Neural cell (in vitro differentiated cells): ENCODE data around the gene AMZ1. TPM values are rescaled to one million over a fixed set of nuclear protein-coding genes. Genes with fewer than 3 reads are reported as not detected.

ENCODE experiments used
- H2AFZ ChIP-seq: fragments of 200-600, 300-800 bp; sonication (generic), shearing (Covaris generic); 2 replicates; pipeline ENCODE4 v1.6.0; 2014; ENCODE audit warnings: low read depth, mild to moderate bottlenecking, antibody characterized with exemption, low read length, moderate library complexity
- H3F3A ChIP-seq: fragments of 200-600 bp; shearing (Covaris generic); 2 replicates; pipeline ENCODE4 v1.6.1; 2016; ENCODE audit warnings: mild to moderate bottlenecking, moderate library complexity, mixed read lengths, antibody characterized with exemption, low read length; ENCODE audit not compliant: insufficient read depth, poor library complexity, severe bottlenecking
- H3K27ac ChIP-seq: fragments of 200-600, 300-800 bp; sonication (generic), shearing (Covaris generic); 2 replicates; pipeline ENCODE4 v1.5.1; 2014; ENCODE audit warnings: mild to moderate bottlenecking, low read length, moderate library complexity
- H3K27me3 ChIP-seq: fragments of 300-800, 200-600 bp; sonication (generic), shearing (Covaris generic); 2 replicates; pipeline ENCODE4 v1.6.0; 2014; ENCODE audit warnings: mild to moderate bottlenecking, low read depth, low read length, moderate library complexity; ENCODE audit not compliant: insufficient read depth
- H3K36me3 ChIP-seq: fragments of 300-800, 200-600 bp; sonication (generic), shearing (Covaris generic); 2 replicates; pipeline ENCODE4 v1.5.1; 2014; ENCODE audit warnings: mild to moderate bottlenecking, antibody characterized with exemption, low read length, moderate library complexity; ENCODE audit not compliant: insufficient read depth
- H3K4me2 ChIP-seq: fragments of 300-800, 200-600 bp; sonication (generic), shearing (Covaris generic); 2 replicates; pipeline ENCODE4 v1.6.0; 2014; ENCODE audit warnings: mild to moderate bottlenecking, low read length
- H3K4me3 ChIP-seq: fragments of 300-800, 200-600 bp; sonication (generic), shearing (Covaris generic); 2 replicates; pipeline ENCODE4 v1.5.1; 2014; ENCODE audit warnings: mild to moderate bottlenecking, low read length, moderate library complexity
- H3K79me2 ChIP-seq: fragments of 200-600 bp; shearing (Covaris generic); replicated peaks from 2 replicates; pipeline ENCODE4 v1.6.0; 2014; ENCODE audit warnings: mild to moderate bottlenecking, low read length, moderate library complexity; ENCODE audit not compliant: insufficient read depth
- H3K9ac ChIP-seq: fragments of 300-800, 200-600 bp; sonication (generic), shearing (Covaris generic); 2 replicates; pipeline ENCODE4 v1.6.1; 2016; ENCODE audit warnings: mild to moderate bottlenecking, low read length, mixed read lengths
- H3K9me2 ChIP-seq: fragments of 200-600 bp; shearing (Covaris generic); 2 replicates; pipeline ENCODE4 v1.6.1; 2016; ENCODE audit warnings: mild to moderate bottlenecking, low read length, mixed read lengths; ENCODE audit not compliant: insufficient read depth
- H3K9me3 ChIP-seq: fragments of 200-600, 300-800 bp; sonication (generic), shearing (Covaris generic); 2 replicates; pipeline ENCODE4 v1.6.1; 2016; ENCODE audit warnings: mild to moderate bottlenecking, mixed run types, low read length, moderate library complexity, mixed read lengths
- H4K20me1 ChIP-seq: fragments of 200-600 bp; shearing (Covaris generic); 2 replicates; pipeline ENCODE4 v1.6.1; 2016; ENCODE audit warnings: mild to moderate bottlenecking, mixed run types; ENCODE audit not compliant: insufficient read depth
- CTCF ChIP-seq: fragments of 450-650 bp; IDR thresholded peaks from 2 replicates; pipeline ENCODE4 v1.5.1; 2014; ENCODE audit warnings: antibody characterized with exemption, mild to moderate bottlenecking, moderate library complexity; ENCODE audit not compliant: poor library complexity, severe bottlenecking
- EP300 ChIP-seq: fragments of 450-650 bp; conservative IDR thresholded peaks from 2 replicates; pipeline ENCODE4 v1.6.1; 2014; ENCODE audit warnings: antibody characterized with exemption, mild to moderate bottlenecking, moderate library complexity; ENCODE audit not compliant: poor library complexity, severe bottlenecking
- EZH2 ChIP-seq: fragments of 200-600, 300-800 bp; shearing (Covaris generic), sonication (generic); IDR thresholded peaks from 2 replicates; pipeline ENCODE4 v1.6.1; 2014; ENCODE audit warnings: antibody characterized with exemption, low read length, borderline replicate concordance, mild to moderate bottlenecking; ENCODE audit not compliant: insufficient read depth, poor library complexity, severe bottlenecking
- MXI1 ChIP-seq: fragments of 450-650 bp; conservative IDR thresholded peaks from 2 replicates; pipeline ENCODE4 v1.6.1; 2014; ENCODE audit warnings: antibody characterized with exemption, mild to moderate bottlenecking; ENCODE audit not compliant: poor library complexity, severe bottlenecking
- POLR2AphosphoS5 ChIP-seq: IDR thresholded peaks from 2 replicates; pipeline ENCODE4 v1.6.1; 2012
- RAD21 ChIP-seq: fragments of 450-650 bp; conservative IDR thresholded peaks from 2 replicates; pipeline ENCODE4 v1.6.1; 2014; ENCODE audit warnings: antibody characterized with exemption, mild to moderate bottlenecking, moderate library complexity
- REST ChIP-seq: IDR thresholded peaks from 2 replicates; pipeline ENCODE4 v1.6.1; 2012; ENCODE audit warnings: borderline replicate concordance
- SMC3 ChIP-seq: fragments of 450-650 bp; conservative IDR thresholded peaks from 2 replicates; pipeline ENCODE4 v1.6.1; 2014; ENCODE audit warnings: antibody characterized with exemption, mild to moderate bottlenecking, moderate library complexity; ENCODE audit not compliant: poor library complexity
- TAF1 ChIP-seq: IDR thresholded peaks from 2 replicates; pipeline ENCODE4 v1.6.1; 2012; ENCODE audit warnings: low read depth
- polyA plus RNA-seq: library from polyadenylated mRNA; depleted of rRNA; stranded (reverse); fragments of >200 nt; gene quantifications from 2 replicates; pipeline ENCODE4 v1.2.3, GENCODE V29; 2014

Gene AMZ1
- polyA plus RNA-seq, 1 donor from 2014 or later = not detected

DNA sequence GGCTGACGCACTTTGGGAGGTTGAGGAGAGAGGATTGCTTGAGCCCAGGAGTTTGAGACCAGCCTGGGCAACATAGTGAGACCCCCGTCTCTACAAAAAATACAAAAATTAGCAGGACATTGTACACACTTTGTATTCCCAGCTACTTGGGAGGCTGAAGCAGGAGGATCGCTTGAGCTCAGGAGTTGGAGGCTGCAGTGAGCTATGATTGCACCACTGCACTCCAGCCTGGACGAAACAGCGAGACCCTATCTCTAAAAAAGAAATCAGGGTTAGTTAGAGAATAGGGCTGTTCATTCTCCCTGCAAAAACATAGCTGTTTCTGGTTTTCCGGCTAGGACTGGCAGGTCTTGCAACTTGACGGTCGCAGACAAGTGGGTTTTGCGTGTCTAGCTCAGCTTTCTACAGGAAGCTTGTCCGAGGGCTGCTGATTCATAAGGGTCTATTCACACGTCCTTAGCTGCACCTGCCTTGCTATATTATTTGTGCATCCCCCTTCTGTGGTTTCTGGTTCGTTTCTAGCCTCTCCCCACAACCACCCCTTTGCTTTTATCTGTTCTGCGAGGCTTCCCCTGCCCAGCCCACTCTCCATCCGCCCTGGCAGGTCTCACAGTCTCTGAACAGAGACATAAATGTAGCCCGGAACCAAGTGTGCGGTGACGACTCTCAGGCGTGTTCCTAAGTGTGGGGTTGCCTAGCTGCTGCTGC, 10.7 kb downstream of the AMZ1 start:
- H3F3A ChIP-seq = no peaks in the 10 kb centered on the region
- no peaks in the 10 kb centered on the region for H3K9me3 ChIP-seq
- no peaks in the 10 kb centered on the region for H3K27me3 ChIP-seq
- no peak overlapping the region for H3K4me3 ChIP-seq
- H3K9me2 ChIP-seq = no peaks in the 10 kb centered on the region
- no peak overlapping the region for H3K9ac ChIP-seq
- no peaks in the 10 kb centered on the region for H4K20me1 ChIP-seq
- H3K36me3 ChIP-seq = no peaks in the 10 kb centered on the region
- H2AFZ ChIP-seq = no peak overlapping the region
- TF ChIP-seq EP300 (no peak), EZH2 (no peak), RAD21 (no peak), MXI1 (no peak), TAF1 (no peak), REST (no peak), POLR2AphosphoS5 (no peak), SMC3 (no peak), CTCF (no peak)
- H3K4me2 ChIP-seq = no peak overlapping the region
- H3K79me2 ChIP-seq = no peaks in the 10 kb centered on the region
- no peak overlapping the region for H3K27ac ChIP-seq

DNA sequence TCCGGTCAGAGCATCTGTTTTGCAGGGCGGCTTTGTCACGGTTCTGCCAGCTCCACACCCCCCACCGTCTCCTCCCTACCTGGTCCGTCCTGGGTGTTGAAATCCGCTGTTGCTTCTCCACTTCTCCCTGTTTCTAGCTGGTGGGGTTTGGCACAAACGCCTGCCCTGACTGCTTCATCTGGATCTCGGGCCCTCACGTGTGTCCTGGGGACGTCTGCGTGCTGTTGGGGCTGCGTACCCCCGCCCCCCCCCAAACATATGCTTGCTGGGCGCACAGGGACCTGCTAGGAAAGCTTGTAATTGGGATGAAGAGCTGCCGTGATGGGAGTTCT, 11.3 kb downstream of the AMZ1 start:
- no peaks in the 10 kb centered on the region for H3K79me2 ChIP-seq
- H3K4me2 ChIP-seq = no peak overlapping the region
- no peak for TF ChIP-seq RAD21
- no peak for TF ChIP-seq CTCF
- no peak for TF ChIP-seq REST
- no peak for TF ChIP-seq SMC3
- TF ChIP-seq EP300 = no peak
- no peak for TF ChIP-seq TAF1
- no peak for TF ChIP-seq MXI1
- H3K27ac ChIP-seq = no peak overlapping the region
- no peaks in the 10 kb centered on the region for H3K9me3 ChIP-seq
- no peaks in the 10 kb centered on the region for H4K20me1 ChIP-seq
- no peaks in the 10 kb centered on the region for H3K27me3 ChIP-seq
- no peaks in the 10 kb centered on the region for H3K9me2 ChIP-seq
- H2AFZ ChIP-seq = no peak overlapping the region
- no peak overlapping the region for H3K9ac ChIP-seq
- H3F3A ChIP-seq = no peaks in the 10 kb centered on the region
- no peaks in the 10 kb centered on the region for H3K36me3 ChIP-seq
- no peak overlapping the region for H3K4me3 ChIP-seq
